HL-60 (cell line): ENCODE data around the gene DSG4.

Experiments used
- CTCF ChIP-seq: IDR thresholded peaks from one replicate; pipeline ENCODE4 v1.5.1; 2011; ENCODE audit warnings: low read length, control low read depth, inconsistent platforms; ENCODE audit not compliant: insufficient read depth
- REST ChIP-seq: IDR thresholded peaks from 2 replicates; pipeline ENCODE4 v1.6.1; 2012; ENCODE audit warnings: low read depth; ENCODE audit not compliant: insufficient replicate concordance

DNA sequence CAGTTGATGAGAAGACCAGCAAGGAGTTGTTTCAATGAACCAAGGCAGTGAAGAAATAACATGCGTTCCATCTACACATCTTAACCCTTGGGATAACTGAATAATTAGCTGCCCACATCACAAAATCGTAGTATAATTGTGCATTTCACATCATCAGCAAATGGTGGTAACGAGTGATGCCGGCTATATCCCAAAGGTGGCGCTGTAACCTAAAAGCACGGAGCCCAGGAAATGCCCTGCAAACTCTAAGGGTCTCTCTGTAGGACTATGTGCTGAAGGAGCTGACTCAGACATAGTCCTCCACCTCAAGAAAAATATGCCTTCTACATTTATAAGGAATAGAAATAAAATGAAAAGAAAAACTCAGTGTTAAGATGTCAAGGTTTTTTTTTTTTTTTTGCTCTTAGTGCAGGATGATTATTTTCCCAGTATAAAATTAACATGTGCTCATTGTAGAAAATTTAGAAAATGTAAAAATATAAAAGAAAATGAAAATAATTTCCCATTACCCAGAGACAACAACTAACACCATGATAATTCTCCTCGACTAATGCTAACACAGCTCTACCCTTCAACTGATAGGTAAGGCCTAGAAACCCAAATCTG is 47.9 kb downstream of the DSG4 start:
- TF ChIP-seq CTCF = peak; percentile 86
- no peak for TF ChIP-seq REST
